ENCODE measurements around the gene PRSS33.

Gene PRSS33

GRCh38 chr16:2739625-2740430 lies 47.5 kb downstream of the PRSS33 start:
- no peak for DNase-seq (ENCODE audit: low spot score)

DNA sequence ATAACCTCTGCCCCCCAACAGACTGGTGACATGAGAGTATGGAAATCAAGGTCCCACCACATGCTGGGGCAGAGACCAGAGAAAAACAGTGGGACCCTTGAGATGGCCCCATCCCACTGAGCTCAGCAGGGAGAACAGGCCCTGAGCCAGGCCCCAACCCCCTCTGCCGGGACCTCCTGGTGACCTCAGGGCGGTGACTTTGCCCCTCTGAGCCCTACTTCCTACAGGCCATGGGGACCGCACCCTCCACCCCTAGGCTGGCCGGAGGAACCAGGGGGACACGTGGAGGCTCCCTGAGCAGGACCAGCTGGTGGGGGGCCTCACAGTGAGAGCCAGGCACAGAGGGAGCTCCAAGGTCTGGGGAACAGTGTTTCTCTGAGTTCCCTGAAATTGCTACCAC lies 48.7 kb downstream of the PRSS33 start:
- DNase-seq (ENCODE audit: low spot score), result no peak

GRCh38 chr16:2737895-2738418 lies 49.4 kb downstream of the PRSS33 start:
- no peak for DNase-seq (ENCODE audit: low spot score)

DNA sequence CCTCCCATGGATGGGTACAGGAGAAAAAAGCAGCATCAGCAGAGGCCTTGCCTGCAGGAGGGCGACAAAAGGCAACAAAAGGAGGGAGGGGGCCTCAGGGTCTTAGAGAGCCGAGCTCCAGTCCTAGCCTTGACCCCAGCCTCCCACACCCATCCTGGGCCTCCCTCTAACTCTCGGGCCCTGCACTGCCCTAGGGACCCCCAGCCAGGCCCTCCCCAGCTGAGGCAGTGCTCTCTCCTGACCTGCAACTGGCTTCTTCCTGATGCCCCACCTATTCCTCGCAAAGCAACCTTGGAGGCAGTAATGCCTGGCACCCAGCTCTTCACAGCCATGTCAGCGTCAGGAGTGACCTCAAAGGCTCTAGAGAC lies 50.1 kb downstream of the PRSS33 start:
- no peak for DNase-seq (ENCODE audit: low spot score)

DNA sequence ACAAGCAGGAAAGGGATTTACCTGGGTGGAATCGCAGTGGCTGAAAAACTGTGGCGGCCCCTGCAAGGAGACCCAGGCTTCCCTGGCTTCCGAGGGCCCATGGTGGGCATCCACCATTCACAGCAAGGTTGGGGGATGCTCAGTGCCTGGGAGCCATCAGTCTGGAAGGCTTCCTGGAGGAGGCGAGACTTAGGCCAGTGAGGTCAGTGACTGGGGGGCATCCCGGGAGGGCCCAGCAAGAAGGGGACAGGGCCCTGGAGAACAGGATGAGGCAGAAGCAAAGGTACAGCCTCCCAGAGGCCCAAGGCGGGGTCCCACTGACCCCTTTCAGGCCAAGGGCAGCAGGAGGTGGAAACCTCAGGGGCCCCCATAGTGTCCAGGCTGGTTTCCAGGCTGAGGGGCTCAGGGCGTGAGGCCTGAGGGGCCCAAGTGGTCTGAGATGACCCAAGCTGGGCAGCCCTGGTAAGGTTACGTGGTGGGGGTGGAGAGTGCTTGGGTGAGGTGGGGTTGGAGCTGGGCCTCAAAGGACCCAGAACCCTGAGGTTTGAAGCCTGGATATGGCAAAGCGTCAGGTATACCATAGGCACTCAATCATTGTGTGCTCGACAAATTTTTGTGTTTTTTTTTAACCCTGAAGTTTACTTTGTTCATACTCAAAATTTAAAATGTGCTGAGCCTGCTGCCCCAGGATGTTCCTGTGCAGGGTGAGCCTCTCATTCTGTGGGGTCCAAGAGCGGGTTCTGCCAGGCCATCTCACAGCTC lies 50.7 kb downstream of the PRSS33 start:
- no peak for DNase-seq (ENCODE audit: low spot score)

DNA sequence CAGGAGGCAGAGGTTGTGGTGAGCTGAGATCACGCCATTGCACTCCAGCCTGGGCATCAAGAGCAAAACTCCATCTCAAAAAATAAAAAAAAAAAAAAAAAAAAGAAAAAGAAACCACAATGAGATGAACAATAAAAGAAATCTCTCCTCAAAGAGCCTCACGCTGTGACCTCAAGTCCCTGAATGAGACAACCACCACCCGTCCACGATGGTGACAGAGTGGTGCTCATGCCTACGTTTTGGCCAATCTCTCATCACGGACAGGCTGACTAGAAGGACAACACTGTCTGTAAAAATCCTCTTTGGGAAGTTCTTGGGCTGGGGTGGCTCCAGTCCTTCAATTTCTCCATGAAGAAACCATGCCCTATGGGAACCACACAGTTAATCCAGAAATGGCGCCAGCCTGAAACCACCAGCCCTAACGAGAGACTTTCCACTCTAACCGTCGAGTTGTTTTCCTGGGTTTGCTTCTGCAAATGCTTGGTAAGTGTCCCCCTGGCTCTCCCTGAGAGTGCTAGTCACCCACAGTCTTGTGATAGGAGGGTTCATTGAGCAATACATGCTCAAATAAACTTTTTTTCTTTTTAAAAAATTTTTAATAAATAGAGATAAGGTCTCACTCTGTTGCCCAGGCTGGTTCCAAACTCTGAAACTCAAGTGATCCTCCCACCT lies 52.4 kb downstream of the PRSS33 start:
- no peak for DNase-seq (ENCODE audit: low spot score)
